ENCODE data around the gene CPD.
"Not testable (repeated sequence)": the region's sequence is repeated elsewhere in the genome, so short reads cannot be mapped to it uniquely, and the experiment has no call there.

CPD gene

GRCh38 chr17:30389756-30390300 lies 11.1 kb downstream of the CPD start:
- no peak for DNase-seq

DNA sequence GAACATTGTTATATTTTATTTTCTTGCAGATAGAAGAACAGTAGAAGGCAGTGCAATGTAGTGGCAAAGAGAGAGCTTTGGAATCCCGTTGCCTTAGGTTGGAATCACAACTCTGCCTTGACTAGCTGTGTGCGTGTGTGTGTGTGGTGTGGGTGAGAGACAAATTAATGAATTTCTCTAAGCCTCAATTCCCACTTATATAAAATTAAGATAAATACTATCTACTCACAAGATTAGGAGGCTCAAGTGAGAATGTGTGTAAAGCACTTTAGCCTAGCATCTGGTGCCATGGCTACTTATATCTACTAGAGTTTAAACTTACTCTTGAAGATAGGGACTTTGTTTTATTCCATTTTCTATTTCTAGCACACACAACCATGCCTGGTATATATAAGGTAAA lies 12.8 kb downstream of the CPD start:
- DNase-seq = no peak

GRCh38 chr17:30393491-30393890 lies 14.8 kb downstream of the CPD start:
- no peak for DNase-seq

GRCh38 chr17:30393911-30394867 lies 15.5 kb downstream of the CPD start:
- no peak for DNase-seq

DNA sequence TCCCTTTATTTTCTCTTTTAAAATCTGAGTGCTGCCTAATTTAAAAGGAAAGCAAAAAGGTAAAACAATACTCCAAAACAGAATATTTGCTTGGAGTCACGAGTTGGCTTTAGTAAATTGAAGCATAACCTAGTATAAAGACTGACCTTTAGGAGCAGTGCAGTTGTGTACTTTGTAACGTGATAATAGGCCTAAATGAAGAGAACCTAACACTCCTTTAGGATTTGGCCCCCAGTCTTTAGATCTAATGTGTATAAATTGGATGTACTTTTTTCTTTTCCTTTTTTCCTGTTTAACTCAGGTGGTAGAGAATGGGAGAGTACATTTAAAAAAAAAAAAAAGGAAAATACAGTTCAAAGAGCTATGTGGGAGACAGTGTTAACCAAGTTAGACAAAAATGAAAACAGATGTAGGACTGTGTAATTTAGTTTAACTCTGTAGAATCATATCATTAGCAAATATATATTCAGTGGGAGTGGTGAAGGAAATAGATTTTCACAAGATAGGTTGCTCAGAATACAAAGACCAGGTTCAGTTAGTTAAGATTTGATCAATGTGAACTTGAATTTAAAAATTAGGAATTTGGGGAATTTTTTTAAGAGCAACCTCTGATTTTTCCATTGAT lies 16.8 kb downstream of the CPD start:
- DNase-seq = no peak

DNA sequence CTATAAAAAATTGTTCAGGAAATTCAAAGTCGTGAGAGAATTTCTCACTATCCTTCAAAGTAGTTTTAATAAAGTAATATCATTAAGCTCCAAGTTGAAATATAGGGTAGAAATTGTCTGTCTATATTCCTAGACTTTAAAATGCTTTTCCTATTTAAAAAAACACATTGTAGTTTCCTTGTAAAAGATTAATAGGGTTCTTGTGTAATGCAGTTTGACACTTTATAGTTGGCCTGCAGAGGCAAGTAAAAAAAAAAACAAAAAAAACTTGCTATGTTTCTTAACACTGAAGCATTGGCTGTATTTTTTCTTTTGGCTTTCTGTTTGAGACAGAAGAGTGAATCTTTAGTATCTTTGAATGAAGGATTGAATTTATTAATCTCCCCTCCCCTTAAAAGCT lies 17.4 kb downstream of the CPD start:
- DNase-seq = no peak

DNA sequence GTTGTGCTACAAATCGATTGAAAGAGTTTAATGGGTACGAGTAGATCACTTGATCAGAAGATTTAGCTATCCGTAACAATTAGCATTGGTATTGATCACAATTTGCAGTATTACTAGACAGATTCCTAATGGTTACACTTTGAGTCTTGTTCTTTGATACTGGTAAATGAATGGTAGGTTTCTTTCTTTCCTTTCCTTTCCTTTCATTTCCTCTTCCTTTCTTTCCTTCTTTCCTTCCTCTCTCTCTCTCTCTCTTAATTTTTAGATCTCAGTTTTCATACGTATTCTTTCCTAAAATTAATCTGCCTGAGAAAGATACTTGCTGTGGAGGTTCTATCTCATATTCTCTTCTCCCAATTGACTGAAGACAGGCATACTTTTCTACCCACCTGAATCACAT lies 17.9 kb downstream of the CPD start:
- DNase-seq = no peak

GRCh38 chr17:30398328-30399041 lies 19.8 kb downstream of the CPD start:
- no peak for DNase-seq

- DNase-seq = no peak
These were observed 22.4 kb downstream of the CPD start for GRCh38 chr17:30401097-30401496.

DNA sequence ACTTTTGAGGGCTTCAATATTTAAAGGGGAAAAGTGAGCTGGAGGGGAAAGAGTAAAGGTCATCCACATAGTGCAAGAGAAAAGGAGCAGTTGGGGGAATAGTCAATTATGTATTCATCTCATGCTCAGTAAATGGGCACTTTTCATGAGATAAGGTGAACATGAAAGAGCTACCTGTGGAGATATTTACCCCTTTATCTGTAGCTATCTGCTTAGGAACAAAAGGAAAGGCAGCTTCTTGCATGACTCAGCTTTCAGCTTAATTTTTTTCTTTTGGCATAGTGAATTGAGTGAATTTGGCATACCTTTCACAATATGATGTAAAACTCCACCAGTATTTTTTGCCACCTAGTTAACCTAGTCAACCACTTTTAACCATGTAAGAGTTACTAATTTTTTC lies 26.4 kb downstream of the CPD start:
- DNase-seq = no peak

DNA sequence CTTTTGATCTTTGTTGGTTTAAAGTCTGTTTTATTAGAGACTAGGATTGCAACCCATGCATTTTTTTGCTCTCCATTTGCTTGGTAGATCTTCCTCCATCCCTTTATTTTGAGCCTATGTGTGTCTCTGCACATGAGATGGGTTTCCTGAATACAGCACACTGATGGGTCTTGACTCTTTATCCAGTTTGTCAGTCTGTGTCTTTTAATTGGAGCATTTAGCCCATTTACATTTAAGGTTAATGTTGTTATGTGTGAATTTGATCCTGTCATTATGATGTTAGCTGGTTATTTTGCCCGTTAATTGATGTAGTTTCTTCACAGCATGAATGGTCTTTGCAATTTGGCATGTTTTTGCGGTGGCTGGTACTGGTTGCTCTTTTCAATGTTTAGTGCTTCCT lies 31.9 kb downstream of the CPD start:
- not testable (repeated sequence) for DNase-seq

GRCh38 chr17:30412008-30412496 lies 33.3 kb downstream of the CPD start:
- DNase-seq = not testable (repeated sequence)

DNA sequence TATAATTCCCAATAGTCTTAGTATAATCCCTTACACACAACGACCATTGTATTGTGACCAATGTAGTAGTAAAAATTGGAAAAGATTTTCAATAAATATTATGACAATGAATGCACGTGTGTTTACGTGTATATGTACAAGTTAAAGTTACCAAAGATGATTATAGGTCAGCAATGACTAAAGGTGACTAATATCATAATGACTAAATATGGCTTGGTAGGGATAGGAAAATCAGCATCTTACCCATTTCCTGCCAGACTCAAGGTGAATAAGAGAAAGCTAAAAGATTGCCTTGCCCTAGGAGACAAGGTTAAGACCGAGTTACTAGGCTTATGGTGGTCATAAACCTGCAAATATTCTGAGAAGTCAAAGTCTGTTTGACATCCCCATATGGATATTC lies 34.4 kb downstream of the CPD start:
- DNase-seq = no peak

DNA sequence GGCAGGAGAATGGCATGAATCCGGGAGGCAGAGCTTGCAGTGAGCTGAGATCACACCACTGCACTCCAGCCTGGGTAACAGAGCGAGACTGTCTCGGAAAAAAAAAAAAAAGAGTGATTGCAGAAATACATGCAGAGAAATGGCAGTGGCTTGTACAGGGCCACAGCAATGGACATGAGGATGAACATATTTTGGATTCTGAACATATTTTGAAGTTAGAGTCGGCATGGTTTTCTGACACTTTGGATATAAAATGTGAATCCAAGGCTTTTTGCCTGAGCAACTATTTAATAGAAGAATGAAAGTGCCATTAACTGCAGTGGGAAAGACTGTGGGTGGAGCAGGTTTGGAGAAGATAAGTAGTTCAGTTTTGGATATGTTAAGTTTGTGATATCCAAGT lies 35.8 kb downstream of the CPD start:
- no peak for DNase-seq

DNA sequence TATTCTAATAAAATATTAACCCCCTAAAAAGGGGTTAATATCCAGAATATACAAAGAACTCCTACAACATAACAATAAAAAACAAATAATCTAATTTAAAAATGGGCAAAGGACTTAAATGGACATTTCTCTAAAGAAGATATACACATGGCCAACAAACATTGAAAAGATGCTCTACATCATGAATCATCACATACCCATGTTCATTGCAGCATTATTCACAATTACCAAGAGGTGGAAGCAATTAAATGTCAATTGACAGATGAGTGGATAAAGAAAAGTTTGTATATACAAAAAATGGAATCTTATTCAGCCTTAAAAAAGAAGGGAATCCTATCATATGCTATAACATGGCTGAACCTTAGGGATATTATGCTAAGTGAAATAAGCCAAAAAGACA lies 36.8 kb downstream of the CPD start:
- DNase-seq = no peak

DNA sequence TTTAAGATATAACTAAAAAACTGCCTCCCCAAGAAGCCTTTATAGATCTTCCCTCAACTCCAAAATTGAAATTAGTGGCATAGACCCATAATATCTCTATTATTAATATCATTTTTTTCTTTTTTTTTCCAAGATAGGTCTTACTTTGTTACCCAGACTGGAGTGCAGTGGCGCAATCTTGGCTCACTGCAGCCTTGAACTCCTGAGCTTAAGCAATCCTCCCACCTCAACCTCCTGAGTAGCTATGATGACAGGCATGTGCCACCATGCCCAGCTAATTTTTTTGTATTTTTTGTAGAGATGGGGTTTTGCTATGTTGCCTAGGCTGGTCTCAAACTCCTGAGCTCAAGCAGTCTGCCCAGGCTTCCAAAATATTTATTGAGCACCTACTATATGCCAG lies 39.3 kb downstream of the CPD start:
- not testable (repeated sequence) for DNase-seq

- no peak for DNase-seq
These were observed 42.9 kb downstream of the CPD start for GRCh38 chr17:30421592-30421991.

DNA sequence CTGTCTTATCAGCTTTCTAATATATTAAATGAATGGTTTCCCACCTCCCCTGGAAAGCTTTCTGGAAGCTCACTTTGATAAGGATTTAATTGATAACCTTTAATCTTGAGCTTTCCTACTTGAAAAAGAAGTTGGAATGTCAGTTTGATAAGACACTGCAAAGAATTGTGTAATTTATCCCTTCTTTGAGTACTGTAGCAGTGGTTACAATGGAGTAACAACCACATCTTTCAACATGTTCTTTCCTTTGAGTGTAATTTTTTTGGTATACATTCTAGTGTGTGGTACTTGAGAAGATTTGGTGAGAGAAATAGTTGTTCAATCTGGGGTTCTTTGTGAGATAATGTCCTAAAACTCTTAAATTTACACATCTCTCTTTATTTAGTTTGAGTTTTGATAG lies 43.4 kb downstream of the CPD start:
- no peak for DNase-seq

DNA sequence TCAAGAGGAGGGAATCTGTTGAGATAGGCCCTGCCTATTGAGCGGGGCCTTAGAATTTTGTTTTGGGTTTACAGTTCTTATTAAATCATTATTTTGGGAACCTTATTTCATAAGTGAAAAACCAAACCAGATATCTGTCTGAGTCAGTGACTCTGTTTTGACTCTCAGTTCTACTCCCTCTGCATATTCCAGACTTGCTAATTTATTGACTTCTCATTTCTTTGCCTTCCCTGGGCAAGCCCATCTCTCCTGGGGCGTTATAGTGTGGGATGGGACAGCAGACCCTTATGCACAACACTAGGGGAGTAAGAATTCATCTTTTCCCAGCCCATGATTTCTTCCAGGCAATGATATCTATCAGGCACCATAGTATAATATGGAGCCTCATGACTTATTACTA lies 45.7 kb downstream of the CPD start:
- no peak for DNase-seq

DNA sequence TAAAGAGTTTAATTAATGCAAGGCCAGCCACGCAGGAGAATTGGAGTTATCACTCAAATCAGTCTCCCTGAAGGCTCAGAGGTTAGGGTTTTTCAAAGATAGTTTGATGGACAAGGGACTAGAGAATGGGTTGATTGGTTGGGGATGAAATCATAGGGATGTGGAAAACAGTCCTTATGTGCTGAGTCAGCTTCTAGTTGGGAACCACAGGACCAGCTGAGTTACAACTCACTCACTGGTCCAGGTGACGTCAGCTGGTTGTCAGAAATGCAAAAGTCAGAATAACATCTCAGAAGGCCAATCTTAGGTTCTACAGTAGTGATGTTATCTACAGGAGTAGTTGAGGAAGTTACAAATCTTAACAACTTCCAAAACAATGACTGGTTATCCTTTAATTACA lies 47.6 kb downstream of the CPD start:
- DNase-seq = no peak

GRCh38 chr17:30427611-30428010 lies 48.9 kb downstream of the CPD start:
- no peak for DNase-seq

- no peak for DNase-seq
These were observed 50.4 kb downstream of the CPD start for GRCh38 chr17:30429155-30429554.

DNA sequence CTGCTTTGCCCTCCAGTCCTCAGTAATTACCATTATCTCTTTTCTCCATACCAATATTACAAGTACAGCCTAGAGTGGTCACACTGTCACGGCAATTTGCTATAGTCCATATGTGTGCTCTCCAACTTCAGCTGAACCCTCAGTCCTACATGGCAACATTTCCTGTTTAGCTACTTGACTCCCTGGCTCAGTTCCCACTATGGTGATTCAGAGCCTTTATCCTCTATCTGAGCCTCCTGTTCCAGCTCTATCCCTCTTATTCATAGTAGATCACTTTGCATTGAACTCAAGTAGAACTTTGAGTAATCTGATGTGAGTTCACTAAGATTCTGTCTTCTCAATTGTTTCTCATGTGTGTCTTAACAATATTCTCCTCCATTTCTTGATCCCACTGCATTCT lies 54.8 kb downstream of the CPD start:
- no peak for DNase-seq

Data from right hindlimb (tissue), 1 donor.